Keratinocyte (primary cell): ENCODE data around the gene DHRS4. TPM values are rescaled to one million over a fixed set of nuclear protein-coding genes. Genes with fewer than 3 reads are reported as not detected.
"Not testable (repeated sequence)": the region's sequence is repeated elsewhere in the genome, so short reads cannot be mapped to it uniquely, and the experiment has no call there.

Experiments used
- DNase-seq: peaks from one replicate; pipeline ENCODE4 v3.0.0-alpha.2; 2011; ENCODE audit warnings: low read depth, missing footprints, low spot score
- FAIRE-seq: peaks from 2 replicates; lab custom pipeline; 2011; peaks lifted over from hg19 to GRCh38; lab: Jason Lieb, UNC
- H2AFZ ChIP-seq: 2 replicates; pipeline ENCODE4 v1.6.0; 2012; ENCODE audit warnings: low read length, control low read depth, inconsistent platforms; ENCODE audit not compliant: control insufficient read depth
- H3K27ac ChIP-seq: 2 replicates; pipeline ENCODE4 v1.5.1; 2011; ENCODE audit warnings: low read length; ENCODE audit not compliant: control insufficient read depth, insufficient read depth
- H3K27me3 ChIP-seq: 3 replicates; pipeline ENCODE4 v1.6.0; 2011; ENCODE audit warnings: low read length; ENCODE audit not compliant: control insufficient read depth, insufficient read depth; ENCODE audit errors: extremely low read depth
- H3K36me3 ChIP-seq, 2 experiments: 2 replicates in 1 of 2; 3 replicates in 1 of 2; pipeline ENCODE4 v1.5.1; 2011; ENCODE audit warnings: low read length in 2 of 2, mild to moderate bottlenecking in 1 of 2; ENCODE audit not compliant: control insufficient read depth in 2 of 2, insufficient read depth in 2 of 2; ENCODE audit errors: extremely low read depth in 1 of 2
- H3K4me1 ChIP-seq: 3 replicates; pipeline ENCODE4 v1.5.1; 2011; ENCODE audit warnings: low read length; ENCODE audit not compliant: control insufficient read depth, insufficient read depth; ENCODE audit errors: extremely low read depth
- H3K4me2 ChIP-seq: 3 replicates; pipeline ENCODE4 v1.6.0; 2011; ENCODE audit warnings: low read depth, low read length; ENCODE audit not compliant: control insufficient read depth, insufficient read depth; ENCODE audit errors: extremely low read depth
- H3K4me3 ChIP-seq, 3 experiments: fragments of 200-600 bp in 1 of 3; sonication (generic) in 1 of 3; 2 replicates in 2 of 3; 3 replicates in 1 of 3; pipeline ENCODE4 v1.5.1; 2011 to 2016; ENCODE audit warnings: low read length in 3 of 3, mild to moderate bottlenecking in 3 of 3, control low read depth in 2 of 3, inconsistent platforms in 1 of 3, low read depth in 1 of 3, mixed read lengths in 1 of 3, mixed run types in 1 of 3, moderate library complexity in 1 of 3; ENCODE audit not compliant: control insufficient read depth in 2 of 3, insufficient read depth in 2 of 3; ENCODE audit errors: extremely low read depth in 1 of 3
- H3K79me2 ChIP-seq: 2 replicates; pipeline ENCODE4 v1.6.0; 2012; ENCODE audit warnings: low read length; ENCODE audit not compliant: control insufficient read depth, insufficient read depth
- H3K9ac ChIP-seq: 3 replicates; pipeline ENCODE4 v1.6.0; 2011; ENCODE audit warnings: low read length; ENCODE audit not compliant: control insufficient read depth, insufficient read depth; ENCODE audit errors: extremely low read depth
- H3K9me1 ChIP-seq: 3 replicates; pipeline ENCODE4 v1.6.0; 2011; ENCODE audit warnings: low read length; ENCODE audit not compliant: control insufficient read depth, insufficient read depth; ENCODE audit errors: extremely low read depth
- H3K9me3 ChIP-seq: 2 replicates; pipeline ENCODE4 v1.5.1; 2012; ENCODE audit warnings: low read depth, low read length; ENCODE audit not compliant: control insufficient read depth
- H4K20me1 ChIP-seq: 3 replicates; pipeline ENCODE4 v1.6.0; 2011; ENCODE audit warnings: low read length; ENCODE audit not compliant: control insufficient read depth, insufficient read depth; ENCODE audit errors: extremely low read depth
- CTCF ChIP-seq, 3 experiments: IDR thresholded peaks in 1 of 3; conservative IDR thresholded peaks in 1 of 3; optimal IDR thresholded peaks in 1 of 3; 2 replicates in 2 of 3; 3 replicates in 1 of 3; pipeline versions ENCODE3 to v1.5.1; 2011; ENCODE audit warnings: low read length in 3 of 3, mild to moderate bottlenecking in 3 of 3, moderate library complexity in 2 of 3, control low read depth in 1 of 3, inconsistent platforms in 1 of 3; ENCODE audit not compliant: insufficient read depth in 2 of 3; ENCODE audit errors: extremely low read depth in 1 of 3
- EZH2 ChIP-seq: IDR thresholded peaks from one replicate; pipeline ENCODE4 v1.6.1; 2012; ENCODE audit warnings: inconsistent platforms, mild to moderate bottlenecking, low read length, moderate library complexity
- dilution Hi-C: fragments of 300-500 bp; cut with MboI; formaldehyde crosslinking; loops from one replicate; pipeline ENCODE4 v1.7.0; 2020; ENCODE audit warnings: low sequenced_read_pairs; ENCODE audit not compliant: extremely low pct_ligation_motif_present
- polyA plus RNA-seq, 5 experiments: library from polyadenylated mRNA; depleted of rRNA in 3 of 5; stranded (reverse) in 3 of 5; stranded (forward) in 1 of 5; unstranded in 1 of 5; fragments of >200 nt; gene quantifications; 1 replicate in 1 of 5; 2 replicates in 3 of 5; 3 replicates in 1 of 5; pipeline versions ENCODE4 v1.2.1 to v1.2.3, GENCODE V29; 2011 to 2012; ENCODE audit warnings: missing spikeins in 2 of 5, low read depth in 1 of 5, low replicate concordance in 1 of 5

The DHRS4 gene
- polyA plus RNA-seq, 1 donor (not counting 4 experiments of a cell fraction or from before 2014, with no cell fraction given), result 22.8 TPM

- Histone ChIP-seq H4K20me1 (no peaks in the 10 kb centered on the region), H3K27ac (no peak overlapping the region), H2AFZ (no peak overlapping the region), H3K4me3 (no peak overlapping the region), H3K9ac (no peak overlapping the region), H3K9me1 (no peaks in the 10 kb centered on the region), H3K27me3 (no peaks in the 10 kb centered on the region), H3K4me2 (no peak overlapping the region), H3K79me2 (no peaks in the 10 kb centered on the region), H3K9me3 (no peaks in the 10 kb centered on the region), H3K4me1 (peaks cover 35% of the 10 kb centered on the region), H3K36me3 (no peaks in the 10 kb centered on the region)
- DNase-seq, result peak; percentile 44
- FAIRE-seq, result no peak
- dilution Hi-C loops, result no loop called here
- TF ChIP-seq CTCF (optimal IDR thresholded peaks at IDR 0.05 in 1 of 3, IDR thresholded peaks at IDR 0.05 in 1 of 3, conservative IDR thresholded peaks at IDR 0.05 in 1 of 3; ENCODE audit: extremely low read depth in 1 of 3, insufficient read depth in 2 of 3, low read length in 3 of 3), result no peak
- no peak for TF ChIP-seq EZH2
Measured at GRCh38 chr14:23984891-23985602, 31.5 kb downstream of the DHRS4 start.

DNA sequence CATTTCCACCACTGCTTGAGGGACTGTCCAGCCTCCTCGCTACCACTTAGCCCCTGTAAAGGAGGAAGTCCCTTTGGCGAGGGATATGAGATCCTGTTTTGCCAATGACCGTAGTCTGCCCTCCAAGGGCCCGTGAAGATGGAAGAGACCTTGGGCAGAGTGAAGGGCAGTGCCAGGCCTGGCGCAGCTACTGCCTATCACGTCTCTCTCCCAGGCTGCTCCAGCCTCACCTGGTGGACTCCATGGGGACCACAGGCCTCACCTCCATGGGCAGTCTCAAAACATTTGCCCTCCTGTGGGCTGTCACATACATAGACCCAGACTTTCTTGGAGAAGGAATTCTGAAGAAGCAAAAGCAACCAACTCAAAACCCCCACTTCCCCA, 34.6 kb downstream of the DHRS4 start:
- H3K9me1 ChIP-seq, H3K9ac ChIP-seq, H3K79me2 ChIP-seq, H3K36me3 ChIP-seq, H3K9me3 ChIP-seq, H3K27me3 ChIP-seq, H3K27ac ChIP-seq, H3K4me3 ChIP-seq, H4K20me1 ChIP-seq, DNase-seq, FAIRE-seq, dilution Hi-C loops: not testable (repeated sequence)
- H2AFZ ChIP-seq, result peak overlapping the region; percentile 26
- H3K4me2 ChIP-seq, result peak overlapping the region; percentile 85
- peaks cover 35% of the 10 kb centered on the region for H3K4me1 ChIP-seq

DNA sequence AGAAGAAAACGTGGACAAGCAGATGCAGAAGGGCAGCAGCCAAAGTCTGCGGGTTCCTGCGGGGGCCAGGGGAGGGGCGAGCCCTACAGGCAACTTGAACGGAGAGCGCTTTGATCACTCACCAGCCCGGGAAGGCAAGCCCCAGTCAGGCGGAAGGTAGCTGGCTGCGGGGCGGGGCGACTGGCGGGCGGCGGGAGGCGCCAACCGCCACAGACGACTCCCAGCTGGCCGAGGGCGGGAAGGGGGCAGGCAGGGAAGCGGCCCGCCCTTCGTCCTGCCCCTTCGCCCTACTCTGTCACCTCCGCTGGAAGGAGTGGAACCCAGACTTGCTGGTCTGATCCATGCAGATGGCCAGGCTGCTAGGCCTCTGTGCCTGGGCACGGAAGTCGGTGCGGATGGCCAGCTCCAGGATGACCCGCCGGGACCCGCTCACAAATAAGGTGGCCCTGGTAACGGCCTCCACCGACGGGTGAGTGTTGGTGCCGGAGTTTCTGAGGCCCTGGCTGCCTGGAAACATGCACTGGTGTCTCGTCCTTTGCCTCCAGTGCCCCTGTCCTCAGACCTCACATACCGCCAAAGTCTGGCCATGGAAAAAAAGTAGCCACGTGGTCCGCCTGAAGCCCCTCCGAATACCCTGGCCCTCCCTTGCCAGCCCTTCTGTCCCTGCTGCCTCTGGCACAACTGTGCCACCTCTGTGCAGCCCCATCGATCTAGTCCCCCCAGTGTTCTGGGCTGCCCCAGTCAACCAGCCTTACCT, 35.2 kb downstream of the DHRS4 start, which contains the start of gene DHRS4L2:
Gene DHRS4L2 (plus strand): TSS at position 323 of the 757 bp plus-strand sequence. CDS start 19 bp downstream, at position 342.
- H3K27ac ChIP-seq, result peak within 1 kb of the TSS; percentile 43
- not testable (repeated sequence) for DNase-seq

GRCh38 chr14:23989734-23990445, 36.3 kb downstream of the DHRS4 start:
- H3K9ac ChIP-seq, dilution Hi-C loops, H3K9me1 ChIP-seq, H3K27me3 ChIP-seq, H3K9me3 ChIP-seq, DNase-seq, FAIRE-seq, H3K79me2 ChIP-seq, H4K20me1 ChIP-seq, H3K27ac ChIP-seq, H2AFZ ChIP-seq, H3K36me3 ChIP-seq, H3K4me3 ChIP-seq: not testable (repeated sequence)
- Histone ChIP-seq H3K4me1 (peaks cover 31% of the 10 kb centered on the region), H3K4me2 (peak overlapping the region; percentile 85)

More for the DNA sequence above, 35.2 kb downstream of the DHRS4 start, which contains the start of gene DHRS4L2:
- Histone ChIP-seq H3K4me3 (peak within 1 kb of the TSS; percentile 32 to 59 (median 45)), H2AFZ (peak within 1 kb of the TSS; percentile 80), H3K9ac (peak within 1 kb of the TSS; percentile 67), H3K4me1 (peaks cover 35% of the 10 kb centered on the region), H3K4me2 (peak within 1 kb of the TSS; percentile 85)
- dilution Hi-C loops, H3K79me2 ChIP-seq, H3K9me1 ChIP-seq, H4K20me1 ChIP-seq, FAIRE-seq, H3K36me3 ChIP-seq, H3K9me3 ChIP-seq, H3K27me3 ChIP-seq: not testable (repeated sequence)
